Measurements from ENCODE around the gene ITIH4. TPM values are rescaled to one million over a fixed set of nuclear protein-coding genes. Genes with fewer than 3 reads are reported as not detected.

The ITIH4 gene
- total and polyA plus RNA-seq, 2 of the 13 experiments (the other 11 are each of a cell fraction or from before 2014, with no cell fraction given): 2.7 to 5.3 TPM

- TF ChIP-seq MIER2 (CRISPR knock-in tag; IDR thresholded peaks at IDR 0.05) (no peak), TOE1 (CRISPR knock-in tag; IDR thresholded peaks at IDR 0.05) (no peak), IKZF4 (CRISPR knock-in tag; IDR thresholded peaks at IDR 0.05; ENCODE audit: borderline replicate concordance, low read depth, not compliant biosample characterization) (no peak), YY1 (IDR thresholded peaks at IDR 0.05; ENCODE audit: insufficient read depth, insufficient replicate concordance, low read depth, low read length) (no peak), ZSCAN25 (CRISPR knock-in tag; IDR thresholded peaks at IDR 0.05) (no peak), ZNF12 (CRISPR knock-in tag; IDR thresholded peaks at IDR 0.05) (no peak), RARA (CRISPR knock-in tag; IDR thresholded peaks at IDR 0.05) (no peak), CCDC6 (CRISPR knock-in tag; IDR thresholded peaks at IDR 0.05) (no peak), RBM22 (optimal IDR thresholded peaks at IDR 0.05; ENCODE audit: low read length) (no peak)
- TF ChIP-seq, protein P1, sequence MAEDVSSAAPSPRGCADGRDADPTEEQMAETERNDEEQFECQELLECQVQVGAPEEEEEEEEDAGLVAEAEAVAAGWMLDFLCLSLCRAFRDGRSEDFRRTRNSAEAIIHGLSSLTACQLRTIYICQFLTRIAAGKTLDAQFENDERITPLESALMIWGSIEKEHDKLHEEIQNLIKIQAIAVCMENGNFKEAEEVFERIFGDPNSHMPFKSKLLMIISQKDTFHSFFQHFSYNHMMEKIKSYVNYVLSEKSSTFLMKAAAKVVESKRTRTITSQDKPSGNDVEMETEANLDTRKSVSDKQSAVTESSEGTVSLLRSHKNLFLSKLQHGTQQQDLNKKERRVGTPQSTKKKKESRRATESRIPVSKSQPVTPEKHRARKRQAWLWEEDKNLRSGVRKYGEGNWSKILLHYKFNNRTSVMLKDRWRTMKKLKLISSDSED (CRISPR knock-in tag; IDR thresholded peaks at IDR 0.05): no peak
Measured at GRCh38 chr3:52845157-52845556, 14.7 kb upstream of the ITIH4 start (continued).

DNA sequence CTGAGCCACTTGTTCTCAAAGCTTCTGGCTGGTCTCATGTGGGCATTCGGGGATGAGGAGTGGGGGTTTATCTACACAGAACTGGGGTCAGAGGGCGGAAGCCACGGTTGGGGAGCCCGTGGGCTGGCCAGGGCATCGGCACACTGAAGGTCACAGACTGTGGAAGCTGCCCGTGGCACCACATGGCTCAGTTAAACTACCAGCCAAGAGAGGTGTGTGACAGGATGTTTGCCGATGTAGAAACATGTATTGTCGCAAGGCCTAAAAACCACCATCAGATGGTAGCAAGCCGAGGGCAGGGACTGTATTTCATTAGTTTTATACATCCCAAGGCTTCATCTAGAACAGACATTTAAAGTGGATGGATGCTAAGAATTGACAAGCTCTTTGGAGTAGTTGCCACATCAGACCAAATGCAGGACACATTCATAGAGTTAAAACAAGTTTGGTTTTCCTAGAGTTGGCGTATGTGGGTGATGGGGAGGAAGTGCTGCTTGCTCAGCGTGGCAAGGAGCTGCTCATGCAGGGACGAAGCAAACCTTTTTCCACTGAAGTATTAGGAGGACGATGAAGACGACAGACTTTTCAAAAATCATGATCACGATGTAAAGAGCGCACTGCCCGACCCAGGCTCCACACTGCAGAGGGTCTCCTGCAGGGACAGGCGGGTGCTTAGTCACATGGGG lies 14.0 kb upstream of the ITIH4 start:
- in situ Hi-C loops (cut with HindIII; ENCODE audit: extremely low pct_ligation_motif_present, low pct_unique_long_range_greater_than_20kb): no loop called here
- no peak for ATAC-seq
- peak; percentile 20 for DNase-seq (ENCODE audit: low spot score)

More for the DNA sequence above, 14.0 kb upstream of the ITIH4 start:
- FAIRE-seq: no peak
- Histone ChIP-seq H3K4me1 (ENCODE audit: insufficient read depth, low read length) (peaks cover 26% of the 10 kb centered on the region), H3K36me3 (replicated peaks in 1 of 2; ENCODE audit: control insufficient read depth in 1 of 2, insufficient read depth in 2 of 2, low read length in 2 of 2) (peaks cover 1 to 4% of the 10 kb centered on the region in 2 experiments; a peak in 2 of 5 replicates), H3K4me2 (ENCODE audit: low read depth, low read length) (no peak overlapping the region), H2AFZ (ENCODE audit: low read length) (no peak overlapping the region), H3K4me3 (replicated peaks in 1 of 3; ENCODE audit: insufficient read depth in 1 of 3, low read depth in 2 of 3, low read length in 3 of 3) (no peak overlapping the region), H4K20me1 (ENCODE audit: insufficient read depth, low read length) (no peaks in the 10 kb centered on the region), H3K9ac (ENCODE audit: insufficient read depth, low read depth, low read length) (no peak overlapping the region), H3K79me2 (ENCODE audit: insufficient read depth, low read length) (no peaks in the 10 kb centered on the region), H3K27ac (ENCODE audit: extremely low read length, insufficient read depth, low read length) (no peak overlapping the region), H3K27me3 (ENCODE audit: control insufficient read depth in 1 of 2, insufficient read depth in 2 of 2, low read length in 2 of 2) (no peaks in the 10 kb centered on the region), H3K9me3 (ENCODE audit: low read length) (no peaks in the 10 kb centered on the region)
- TF ChIP-seq ZFP36 (IDR thresholded peaks at IDR 0.05; ENCODE audit: borderline replicate concordance, low read depth, low read length, partially characterized antibody) (no peak), GATAD2A (CRISPR knock-in tag; IDR thresholded peaks at IDR 0.05) (0 out of 2 replicates have a peak, but pooled peaks have one; percentile 25), ZNF124 (CRISPR knock-in tag; IDR thresholded peaks at IDR 0.05) (no peak), ZNF30 (CRISPR knock-in tag; IDR thresholded peaks at IDR 0.05) (no peak), FOXA1 (IDR thresholded peaks at IDR 0.05) (no peak), FOXA1 (CRISPR knock-in tag; IDR thresholded peaks at IDR 0.05) (peak; percentile 36; the same call in 1 of the 2 replicates), MED13 (CRISPR knock-in tag; IDR thresholded peaks at IDR 0.05) (no peak)
- TF ChIP-seq, protein P2, sequence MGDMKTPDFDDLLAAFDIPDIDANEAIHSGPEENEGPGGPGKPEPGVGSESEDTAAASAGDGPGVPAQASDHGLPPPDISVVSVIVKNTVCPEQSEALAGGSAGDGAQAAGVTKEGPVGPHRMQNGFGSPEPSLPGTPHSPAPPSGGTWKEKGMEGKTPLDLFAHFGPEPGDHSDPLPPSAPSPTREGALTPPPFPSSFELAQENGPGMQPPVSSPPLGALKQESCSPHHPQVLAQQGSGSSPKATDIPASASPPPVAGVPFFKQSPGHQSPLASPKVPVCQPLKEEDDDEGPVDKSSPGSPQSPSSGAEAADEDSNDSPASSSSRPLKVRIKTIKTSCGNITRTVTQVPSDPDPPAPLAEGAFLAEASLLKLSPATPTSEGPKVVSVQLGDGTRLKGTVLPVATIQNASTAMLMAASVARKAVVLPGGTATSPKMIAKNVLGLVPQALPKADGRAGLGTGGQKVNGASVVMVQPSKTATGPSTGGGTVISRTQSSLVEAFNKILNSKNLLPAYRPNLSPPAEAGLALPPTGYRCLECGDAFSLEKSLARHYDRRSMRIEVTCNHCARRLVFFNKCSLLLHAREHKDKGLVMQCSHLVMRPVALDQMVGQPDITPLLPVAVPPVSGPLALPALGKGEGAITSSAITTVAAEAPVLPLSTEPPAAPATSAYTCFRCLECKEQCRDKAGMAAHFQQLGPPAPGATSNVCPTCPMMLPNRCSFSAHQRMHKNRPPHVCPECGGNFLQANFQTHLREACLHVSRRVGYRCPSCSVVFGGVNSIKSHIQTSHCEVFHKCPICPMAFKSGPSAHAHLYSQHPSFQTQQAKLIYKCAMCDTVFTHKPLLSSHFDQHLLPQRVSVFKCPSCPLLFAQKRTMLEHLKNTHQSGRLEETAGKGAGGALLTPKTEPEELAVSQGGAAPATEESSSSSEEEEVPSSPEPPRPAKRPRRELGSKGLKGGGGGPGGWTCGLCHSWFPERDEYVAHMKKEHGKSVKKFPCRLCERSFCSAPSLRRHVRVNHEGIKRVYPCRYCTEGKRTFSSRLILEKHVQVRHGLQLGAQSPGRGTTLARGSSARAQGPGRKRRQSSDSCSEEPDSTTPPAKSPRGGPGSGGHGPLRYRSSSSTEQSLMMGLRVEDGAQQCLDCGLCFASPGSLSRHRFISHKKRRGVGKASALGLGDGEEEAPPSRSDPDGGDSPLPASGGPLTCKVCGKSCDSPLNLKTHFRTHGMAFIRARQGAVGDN (CRISPR knock-in tag; IDR thresholded peaks at IDR 0.05): 0 out of 2 replicates have a peak, but pooled peaks have one; percentile 16
- POLR2A ChIA-PET: interaction anchor here (0.8 to 1.3 kb wide), 3 partner anchors 10 to 53 kb away, joined by 3 to 4 read pairs (median 3); partner anchors contain the start of genes MUSTN1 and STIMATE
- CTCF ChIA-PET (ENCODE audit: low intra/inter-chr PET ratio, low total read pairs): interaction anchor here (1.2 kb wide), 1 partner anchor 212 kb away, joined by 4 read pairs; no protein-coding TSS in a partner anchor
- BruUV-seq (replicated peaks): no TSS peak
- WGBS (ENCODE audit: low lambda C conversion rate): 66% methylated on average over 14 of the region's 18 CpGs
- intact Hi-C loops (cut with micrococcal nuclease; ENCODE audit: unreplicated experiment): loop anchor here (2.0 kb wide), 1 partner anchor 16 kb away; no protein-coding TSS in a partner anchor

Measured in HepG2 (cell line).